ENCODE results near the gene SMIM14.
"Not testable (repeated sequence)": the region's sequence is repeated elsewhere in the genome, so short reads cannot be mapped to it uniquely, and the experiment has no call there.

SMIM14 gene

GRCh38 chr4:39528061-39528465 is 110.6 kb downstream of the SMIM14 start:
- DNase-seq, result no peak

GRCh38 chr4:39527296-39528060 is 111.2 kb downstream of the SMIM14 start, which contains the start of gene UGDH:
UGDH (minus strand) TSS chr4:39527439; CDS start chr4:39521512, 5,927 bp downstream.
- peak; percentile 88 to 94 for DNase-seq

GRCh38 chr4:39526765-39527295 is 111.8 kb downstream of the SMIM14 start:
- DNase-seq, result no peak

GRCh38 chr4:39525822-39526690 is 112.6 kb downstream of the SMIM14 start:
- DNase-seq, result no peak

- DNase-seq, result no peak
These were observed 114.3 kb downstream of the SMIM14 start for GRCh38 chr4:39524161-39524957.

GRCh38 chr4:39522068-39522467 is 116.6 kb downstream of the SMIM14 start:
- DNase-seq, result no peak

- no peak for DNase-seq
These were observed 117.3 kb downstream of the SMIM14 start for GRCh38 chr4:39521253-39521919.

- no peak for DNase-seq
These were observed 120.2 kb downstream of the SMIM14 start for GRCh38 chr4:39518484-39518883.

GRCh38 chr4:39516407-39516966 is 122.2 kb downstream of the SMIM14 start:
- no peak for DNase-seq

- DNase-seq, result not testable (repeated sequence)
These were observed 122.8 kb downstream of the SMIM14 start for GRCh38 chr4:39515669-39516401.

GRCh38 chr4:39514888-39515401 is 123.7 kb downstream of the SMIM14 start:
- no peak for DNase-seq

GRCh38 chr4:39514266-39514665 is 124.4 kb downstream of the SMIM14 start:
- not testable (repeated sequence) for DNase-seq

- no peak for DNase-seq
These were observed 128.2 kb downstream of the SMIM14 start for GRCh38 chr4:39510348-39510929.

GRCh38 chr4:39505581-39505980 is 133.1 kb downstream of the SMIM14 start:
- no peak for DNase-seq

- no peak for DNase-seq
These were observed 134.1 kb downstream of the SMIM14 start for GRCh38 chr4:39504538-39504937.

- DNase-seq, result not testable (repeated sequence)
These were observed 136.0 kb downstream of the SMIM14 start for GRCh38 chr4:39502664-39503035.

GRCh38 chr4:39502019-39502663 is 136.5 kb downstream of the SMIM14 start:
- no peak for DNase-seq

GRCh38 chr4:39498727-39499020 is 140.0 kb downstream of the SMIM14 start:
- DNase-seq, result no peak

GRCh38 chr4:39497909-39498726 is 140.5 kb downstream of the SMIM14 start:
- no peak for DNase-seq

All from AML-193 (cell line).